GM18502 (cell line): ENCODE data around the gene PRAC1.

Experiments
- ATAC-seq: cut with Tn5 transposase; IDR thresholded peaks from one replicate; pipeline ENCODE4 v1.9.1; 2021; ENCODE audit warnings: mild to moderate bottlenecking; ENCODE audit not compliant: unreplicated experiment, poor library complexity

Gene PRAC1

GRCh38 chr17:48715496-48716399 lies 6.6 kb downstream of the PRAC1 start:
- ATAC-seq, result no peak

- ATAC-seq, result no peak
Measured at GRCh38 chr17:48711128-48711527, 11.2 kb downstream of the PRAC1 start.

- no peak for ATAC-seq
Measured at GRCh38 chr17:48704361-48705248, 17.7 kb downstream of the PRAC1 start.

GRCh38 chr17:48701864-48702532 lies 20.3 kb downstream of the PRAC1 start:
- no peak for ATAC-seq

- ATAC-seq, result no peak
Measured at GRCh38 chr17:48693178-48693577, 29.1 kb downstream of the PRAC1 start.

GRCh38 chr17:48692049-48692448 lies 30.3 kb downstream of the PRAC1 start:
- no peak for ATAC-seq

GRCh38 chr17:48690655-48691054 lies 31.7 kb downstream of the PRAC1 start:
- no peak for ATAC-seq

GRCh38 chr17:48681609-48682008 lies 40.7 kb downstream of the PRAC1 start:
- no peak for ATAC-seq

GRCh38 chr17:48679385-48680096 lies 42.8 kb downstream of the PRAC1 start:
- no peak for ATAC-seq

GRCh38 chr17:48678141-48678971 lies 44.0 kb downstream of the PRAC1 start:
- ATAC-seq, result no peak

GRCh38 chr17:48676963-48677558 lies 45.3 kb downstream of the PRAC1 start:
- no peak for ATAC-seq

- no peak for ATAC-seq
Measured at GRCh38 chr17:48672340-48672739, 50.0 kb downstream of the PRAC1 start.
